H9 (cell line): ENCODE results near the gene AQP3. TPM values are rescaled to one million over a fixed set of nuclear protein-coding genes. Genes with fewer than 3 reads are reported as not detected.
A peak's percentile ranks its signal among the peaks of the same experiment; 100 is the strongest.

Source experiments
- DNase-seq: peaks from one replicate; pipeline ENCODE4 v3.0.0-alpha.2; 2017
- H2AFZ ChIP-seq: one replicate; pipeline ENCODE4 v1.6.1; 2013; ENCODE audit warnings: mild to moderate bottlenecking, low read length, control low read depth, moderate library complexity
- H2AK5ac ChIP-seq: 2 replicates; pipeline ENCODE4 v1.6.1; 2013; ENCODE audit warnings: low read length, control low read depth, mixed read lengths; ENCODE audit not compliant: insufficient read length
- H2BK120ac ChIP-seq: one replicate; pipeline ENCODE4 v1.6.1; 2013; ENCODE audit warnings: low read depth, mild to moderate bottlenecking, low read length, control low read depth, inconsistent platforms; ENCODE audit not compliant: poor library complexity, severe bottlenecking
- H2BK12ac ChIP-seq: 2 replicates; pipeline ENCODE4 v1.6.1; 2013; ENCODE audit warnings: low read length, control low read depth, mixed read lengths, low read depth; ENCODE audit not compliant: insufficient read length
- H2BK15ac ChIP-seq: 2 replicates; pipeline ENCODE4 v1.6.1; 2013; ENCODE audit warnings: low read depth, low read length, control low read depth
- H2BK20ac ChIP-seq: one replicate; pipeline ENCODE4 v1.6.1; 2013; ENCODE audit warnings: low read depth, mild to moderate bottlenecking, low read length, control low read depth, inconsistent platforms; ENCODE audit not compliant: poor library complexity, severe bottlenecking
- H2BK5ac ChIP-seq: 2 replicates; pipeline ENCODE4 v1.6.1; 2013; ENCODE audit warnings: low read length, control low read depth, mixed read lengths; ENCODE audit not compliant: insufficient read length
- H3K14ac ChIP-seq: 2 replicates; pipeline ENCODE4 v1.6.1; 2013; ENCODE audit warnings: low read length, control low read depth; ENCODE audit not compliant: insufficient read depth
- H3K18ac ChIP-seq: 2 replicates; pipeline ENCODE4 v1.6.1; 2013; ENCODE audit warnings: low read depth, mild to moderate bottlenecking, mixed read lengths, low read length, control low read depth; ENCODE audit not compliant: insufficient read length
- H3K23ac ChIP-seq: 2 replicates; pipeline ENCODE4 v1.6.1; 2013; ENCODE audit warnings: low read length, control low read depth, mixed read lengths, low read depth; ENCODE audit not compliant: insufficient read length
- H3K23me2 ChIP-seq: 2 replicates; pipeline ENCODE4 v1.6.1; 2013; ENCODE audit warnings: low read depth, mild to moderate bottlenecking, mixed read lengths, low read length, control low read depth; ENCODE audit not compliant: insufficient read length, poor library complexity, severe bottlenecking
- H3K27ac ChIP-seq: 2 replicates; pipeline ENCODE4 v1.5.1; 2013; ENCODE audit warnings: low read length, control low read depth, mixed read lengths, low read depth; ENCODE audit not compliant: insufficient read length
- H3K27me3 ChIP-seq: 2 replicates; pipeline ENCODE4 v1.6.1; 2013; ENCODE audit warnings: low read length, control low read depth, inconsistent platforms; ENCODE audit not compliant: insufficient read depth
- H3K4ac ChIP-seq: 2 replicates; pipeline ENCODE4 v1.6.1; 2013; ENCODE audit warnings: low read depth, mild to moderate bottlenecking, control low read depth, inconsistent platforms, low read length, moderate library complexity
- H3K4me1 ChIP-seq: 2 replicates; pipeline ENCODE4 v1.6.1; 2013; ENCODE audit warnings: low read length, control low read depth, inconsistent platforms; ENCODE audit not compliant: insufficient read depth
- H3K4me2 ChIP-seq: 2 replicates; pipeline ENCODE4 v1.6.1; 2013; ENCODE audit warnings: low read length, control low read depth, mixed read lengths; ENCODE audit not compliant: insufficient read length, insufficient read depth
- H3K56ac ChIP-seq: 2 replicates; pipeline ENCODE4 v1.6.1; 2013; ENCODE audit warnings: low read depth, mild to moderate bottlenecking, mixed read lengths, low read length, control low read depth; ENCODE audit not compliant: insufficient read length
- H3K79me1 ChIP-seq: 2 replicates; pipeline ENCODE4 v1.6.1; 2013; ENCODE audit warnings: low read depth, mild to moderate bottlenecking, moderate library complexity, low read length, control low read depth, inconsistent platforms; ENCODE audit not compliant: insufficient read depth, poor library complexity, severe bottlenecking
- H3K79me2 ChIP-seq: 2 replicates; pipeline ENCODE4 v1.6.1; 2013; ENCODE audit warnings: low read length, control low read depth, inconsistent platforms; ENCODE audit not compliant: insufficient read depth
- H3K9ac ChIP-seq: 2 replicates; pipeline ENCODE4 v1.6.1; 2013; ENCODE audit warnings: low read length, control low read depth, mixed read lengths; ENCODE audit not compliant: insufficient read length; ENCODE audit errors: extremely low read depth
- H3K9me3 ChIP-seq: one replicate; pipeline ENCODE4 v1.6.1; 2013; ENCODE audit warnings: low read depth, low read length, inconsistent platforms; ENCODE audit not compliant: control insufficient read depth
- H3T11ph ChIP-seq: one replicate; pipeline ENCODE4 v1.6.1; 2013; ENCODE audit warnings: mild to moderate bottlenecking, low read length, control low read depth, inconsistent platforms
- H4K20me1 ChIP-seq: one replicate; pipeline ENCODE4 v1.6.1; 2013; ENCODE audit not compliant: control insufficient read depth, insufficient read length, insufficient read depth
- H4K5ac ChIP-seq: 2 replicates; pipeline ENCODE4 v1.6.1; 2013; ENCODE audit warnings: low read depth, mild to moderate bottlenecking, mixed read lengths, low read length, control low read depth; ENCODE audit not compliant: insufficient read length
- H4K8ac ChIP-seq: replicated peaks from 2 replicates; pipeline ENCODE4 v1.6.1; 2013; ENCODE audit warnings: low read length, control low read depth, mixed read lengths, low read depth; ENCODE audit not compliant: insufficient read length
- H4K91ac ChIP-seq: 2 replicates; pipeline ENCODE4 v1.6.1; 2013; ENCODE audit warnings: low read depth, mild to moderate bottlenecking, moderate library complexity, mixed read lengths, low read length, control low read depth; ENCODE audit not compliant: insufficient read length
- H3K27ac Mint-ChIP-seq, 3 experiments: 2 replicates in 2 of 3; 3 replicates in 1 of 3; pipeline ENCODE4 v1.8.0; 2020 to 2021; ENCODE audit warnings: mixed read lengths in 3 of 3, mild to moderate bottlenecking in 1 of 3, moderate library complexity in 1 of 3
- H3K27me3 Mint-ChIP-seq: 2 replicates; pipeline ENCODE4 v1.8.0; 2021; ENCODE audit warnings: low read depth, mild to moderate bottlenecking, moderate library complexity, mixed read lengths
- H3K36me3 Mint-ChIP-seq, 3 experiments: 2 replicates in 2 of 3; 3 replicates in 1 of 3; pipeline ENCODE4 v1.8.0; 2020 to 2021; ENCODE audit warnings: low read depth in 3 of 3, mixed read lengths in 3 of 3; ENCODE audit not compliant: insufficient read depth in 1 of 3
- H3K4me1 Mint-ChIP-seq, 2 experiments: 2 replicates each; pipeline ENCODE4 v1.8.0; 2020; ENCODE audit warnings: mixed read lengths in 2 of 2
- H3K4me3 Mint-ChIP-seq, 2 experiments: 2 replicates in 1 of 2; 3 replicates in 1 of 2; pipeline ENCODE4 v1.8.0; 2020 to 2021; ENCODE audit warnings: mild to moderate bottlenecking in 2 of 2, mixed read lengths in 2 of 2, moderate library complexity in 1 of 2
- H3K9me3 Mint-ChIP-seq, 2 experiments: 2 replicates in 1 of 2; 3 replicates in 1 of 2; pipeline ENCODE4 v1.8.0; 2020; ENCODE audit warnings: mild to moderate bottlenecking in 2 of 2, mixed read lengths in 2 of 2, moderate library complexity in 1 of 2
- WGBS: extraction: QIAGEN DNeasy Blood & Tissue Kit; methylation state at CpG from one replicate; pipeline ENCODE4 v1.1.7; 2013; ENCODE audit warnings: missing lambda C conversion rate, low lambda C conversion rate, mixed read lengths; ENCODE audit not compliant: insufficient read length; ENCODE audit errors: extremely low coverage; 5-methylcytosine and 5-hydroxymethylcytosine counted together
- total RNA-seq: library from RNA; stranded (reverse); gene quantifications from 2 replicates; pipeline ENCODE4 v1.2.1, GENCODE V29; 2021
- TF ChIP-seq, protein P1 (sequence below): fragments of 200-600 bp; sonication (generic); conservative IDR thresholded peaks from 3 replicates; pipeline ENCODE4 v1.8.0; 2021; ENCODE audit warnings: antibody characterized with exemption, mild to moderate bottlenecking

Gene AQP3
- total RNA-seq, 1 experiment from 2014 or later = 1.6 TPM

DNA sequence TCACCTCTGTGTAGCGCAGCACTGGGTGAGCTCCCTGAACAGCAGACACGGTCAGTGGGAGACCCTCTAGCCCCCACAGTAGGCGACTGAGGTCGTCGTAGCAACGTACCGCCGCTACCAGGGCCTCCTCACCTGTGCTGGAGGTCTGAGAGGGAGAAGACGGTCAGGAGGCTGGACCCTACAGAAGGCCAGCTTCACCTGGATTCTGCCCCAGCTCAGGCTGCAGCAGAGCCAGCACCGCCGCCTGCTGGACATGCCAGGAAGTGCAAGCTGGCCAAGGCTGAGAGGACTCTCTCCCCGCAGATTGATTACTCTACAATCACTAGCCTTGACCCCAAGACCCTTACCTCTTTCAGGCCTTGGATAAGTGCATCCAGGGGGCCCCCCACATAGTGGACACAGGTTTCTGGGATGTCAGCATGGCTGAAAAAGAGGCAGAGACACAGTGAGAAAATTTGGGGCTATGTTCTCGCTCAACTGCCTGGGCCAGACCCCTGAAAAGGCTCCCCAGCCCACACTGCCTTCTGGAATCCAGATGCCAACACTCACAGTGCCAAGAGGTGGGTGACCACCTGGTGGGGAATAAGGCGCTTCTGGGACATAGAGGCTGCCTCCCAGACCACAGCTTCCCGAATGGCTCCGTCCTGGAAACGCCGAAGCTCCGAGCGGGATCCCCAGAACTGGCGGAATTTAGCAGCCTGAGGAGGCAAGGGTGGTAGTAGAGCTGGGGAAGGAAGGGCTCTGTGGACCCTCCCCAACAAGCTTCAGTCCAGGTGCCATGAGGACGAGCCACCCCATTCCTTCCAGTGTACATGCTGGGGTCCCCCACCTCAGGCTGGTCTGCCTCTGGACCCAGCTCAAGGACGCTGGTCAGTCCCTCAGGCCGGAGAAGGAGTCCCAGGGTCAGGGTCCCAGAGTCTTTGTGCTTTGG is 19.4 kb upstream of the AQP3 start:
- no peak overlapping the region for H2BK20ac ChIP-seq
- no peak overlapping the region for H3K18ac ChIP-seq
- H3K56ac ChIP-seq = no peak overlapping the region
- TF ChIP-seq, protein P1, sequence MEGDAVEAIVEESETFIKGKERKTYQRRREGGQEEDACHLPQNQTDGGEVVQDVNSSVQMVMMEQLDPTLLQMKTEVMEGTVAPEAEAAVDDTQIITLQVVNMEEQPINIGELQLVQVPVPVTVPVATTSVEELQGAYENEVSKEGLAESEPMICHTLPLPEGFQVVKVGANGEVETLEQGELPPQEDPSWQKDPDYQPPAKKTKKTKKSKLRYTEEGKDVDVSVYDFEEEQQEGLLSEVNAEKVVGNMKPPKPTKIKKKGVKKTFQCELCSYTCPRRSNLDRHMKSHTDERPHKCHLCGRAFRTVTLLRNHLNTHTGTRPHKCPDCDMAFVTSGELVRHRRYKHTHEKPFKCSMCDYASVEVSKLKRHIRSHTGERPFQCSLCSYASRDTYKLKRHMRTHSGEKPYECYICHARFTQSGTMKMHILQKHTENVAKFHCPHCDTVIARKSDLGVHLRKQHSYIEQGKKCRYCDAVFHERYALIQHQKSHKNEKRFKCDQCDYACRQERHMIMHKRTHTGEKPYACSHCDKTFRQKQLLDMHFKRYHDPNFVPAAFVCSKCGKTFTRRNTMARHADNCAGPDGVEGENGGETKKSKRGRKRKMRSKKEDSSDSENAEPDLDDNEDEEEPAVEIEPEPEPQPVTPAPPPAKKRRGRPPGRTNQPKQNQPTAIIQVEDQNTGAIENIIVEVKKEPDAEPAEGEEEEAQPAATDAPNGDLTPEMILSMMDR = peak; percentile 97
- no peak overlapping the region for H3T11ph ChIP-seq
- no peaks in the 10 kb centered on the region for H3K27me3 ChIP-seq
- H3K79me1 ChIP-seq = no peaks in the 10 kb centered on the region
- no peak overlapping the region; a peak in 1 of 7 replicates for H3K27ac Mint-ChIP-seq
- DNase-seq = peak; percentile 74
- H3K4me2 ChIP-seq = no peak overlapping the region
- H2BK12ac ChIP-seq = no peak overlapping the region
- H2AFZ ChIP-seq = no peak overlapping the region
- no peak overlapping the region for H3K27ac ChIP-seq
- H4K8ac ChIP-seq = no peak overlapping the region
- H2AK5ac ChIP-seq = no peak overlapping the region
- H3K4me1 Mint-ChIP-seq = no peaks in the 10 kb centered on the region
- H2BK5ac ChIP-seq = no peak overlapping the region
- H3K14ac ChIP-seq = no peak overlapping the region
- no peaks in the 10 kb centered on the region for H3K27me3 Mint-ChIP-seq
- H3K23me2 ChIP-seq = no peaks in the 10 kb centered on the region
- no peak overlapping the region for H2BK120ac ChIP-seq
- H4K5ac ChIP-seq = no peak overlapping the region
- no peak overlapping the region for H2BK15ac ChIP-seq
- no peaks in the 10 kb centered on the region for H3K4me1 ChIP-seq
- H4K20me1 ChIP-seq = no peaks in the 10 kb centered on the region
- no CpG with 5 or more reads among the region's 24 CpGs for WGBS
- no peak overlapping the region for H3K23ac ChIP-seq
- H3K9me3 ChIP-seq = no peaks in the 10 kb centered on the region
- H3K9me3 Mint-ChIP-seq = no peaks in the 10 kb centered on the region
- H3K9ac ChIP-seq = no peak overlapping the region
- no peaks in the 10 kb centered on the region; the same call in 1 of the 2 replicates for H3K79me2 ChIP-seq
- no peak overlapping the region for H4K91ac ChIP-seq
- no peak overlapping the region for H3K4ac ChIP-seq
- peaks cover 62 to 96% (median 85%) of the 10 kb centered on the region in 3 experiments; a peak in 6 of 7 replicates for H3K36me3 Mint-ChIP-seq
- no peak overlapping the region for H3K4me3 Mint-ChIP-seq
